Spinal cord (tissue), 10 donors: ENCODE results near the gene POLR1A. TPM values are rescaled to one million over a fixed set of nuclear protein-coding genes. Genes with fewer than 3 reads are reported as not detected.

Experiments
- DNase-seq, 6 donors: peaks; one replicate each; pipeline versions ENCODE4 v3.0.0 to v3.0.0-alpha.2; 2013 to 2015; ENCODE audit warnings: low spot score in 6 of 6, low read depth in 4 of 6
- H3K27ac ChIP-seq: one replicate; pipeline ENCODE4 v1.5.1; 2013; ENCODE audit warnings: low read depth, low read length, control low read depth
- H3K27me3 ChIP-seq: one replicate; pipeline ENCODE4 v1.6.1; 2013; ENCODE audit warnings: low read length; ENCODE audit not compliant: control insufficient read depth, insufficient read depth
- H3K36me3 ChIP-seq: one replicate; pipeline ENCODE4 v1.6.1; 2013; ENCODE audit warnings: low read length; ENCODE audit not compliant: control insufficient read depth, insufficient read depth
- H3K4me1 ChIP-seq: one replicate; pipeline ENCODE4 v1.6.1; 2013; ENCODE audit warnings: low read length; ENCODE audit not compliant: control insufficient read depth, insufficient read depth
- H3K4me3 ChIP-seq: one replicate; pipeline ENCODE4 v1.5.1; 2013; ENCODE audit warnings: low read depth, low read length, control low read depth
- H3K9me3 ChIP-seq: one replicate; pipeline ENCODE4 v1.6.1; 2013; ENCODE audit warnings: low read length; ENCODE audit not compliant: control insufficient read depth, insufficient read depth
- WGBS: methylation state at CpG from one replicate; pipeline ENCODE4 v1.1.5; 2013; ENCODE audit warnings: missing lambda C conversion rate; ENCODE audit not compliant: insufficient coverage; 5-methylcytosine and 5-hydroxymethylcytosine counted together
- polyA plus RNA-seq, 2 donors: library from polyadenylated mRNA; unstranded; fragments of 120-200 nt; gene quantifications; one replicate each; pipeline ENCODE4 v1.2.1, GENCODE V29; 2013; ENCODE audit not compliant: insufficient read length in 2 of 2
- total RNA-seq, 2 donors: library from RNA; depleted of rRNA in 1 of 2; stranded (reverse); fragments of 120-200 nt in 1 of 2; fragments of >200 nt in 1 of 2; gene quantifications; one replicate each; pipeline versions ENCODE4 v1.2.3 to v1.2.4, GENCODE V29; 2013 to 2014
- donor health status: healthy.

Gene POLR1A
- total and polyA plus RNA-seq, 4 donors = 11.1 to 22.4 (median 17.6) TPM

DNA sequence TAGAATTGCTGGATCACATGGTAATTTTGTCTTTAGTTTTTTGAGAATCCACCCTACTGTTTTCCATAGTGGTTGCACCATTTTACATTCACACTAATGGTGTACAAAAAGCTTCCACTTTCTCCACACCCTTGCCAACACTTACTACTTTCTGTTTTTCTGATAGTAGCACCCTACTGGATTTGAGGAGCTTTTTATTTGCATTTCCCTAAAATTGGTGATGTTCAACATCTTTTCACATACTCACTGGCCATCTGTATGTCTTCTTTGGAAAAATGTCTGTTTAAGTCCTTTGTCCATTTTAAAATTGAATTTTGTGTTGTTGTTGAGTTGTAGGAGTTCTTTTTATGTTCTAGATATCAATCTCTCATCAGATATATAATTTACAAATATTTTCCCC is 3.5 kb downstream of the POLR1A start:
- Histone ChIP-seq H3K4me1 (peaks cover 4% of the 10 kb centered on the region), H3K4me3 (no peak overlapping the region)

DNA sequence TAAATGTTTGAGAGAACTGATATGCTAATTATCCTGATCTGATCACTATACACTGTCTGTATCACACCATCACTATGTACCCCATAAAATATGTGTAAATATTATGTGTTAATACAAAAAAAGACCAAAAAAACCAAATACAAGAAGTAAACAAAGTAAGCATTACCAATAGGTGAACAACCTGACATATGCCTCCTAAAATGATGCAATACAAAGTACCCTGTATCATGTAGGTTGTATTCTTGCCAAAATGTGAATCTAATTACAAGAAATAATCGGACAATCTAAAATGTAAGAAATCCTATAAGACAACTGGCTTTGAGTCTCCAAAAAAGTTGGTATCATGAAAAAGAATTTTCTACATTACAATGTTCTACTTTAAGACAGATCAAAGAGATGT is 7.8 kb downstream of the POLR1A start:
- H3K27ac ChIP-seq = no peak overlapping the region
- H3K4me1 ChIP-seq = no peaks in the 10 kb centered on the region
- WGBS = no CpG with 5 or more reads among the region's 1 CpG
- no peaks in the 10 kb centered on the region for H3K9me3 ChIP-seq
- H3K36me3 ChIP-seq = peaks cover 14% of the 10 kb centered on the region
- no peak overlapping the region for H3K4me3 ChIP-seq
- no peak for DNase-seq
- H3K27me3 ChIP-seq = no peaks in the 10 kb centered on the region

More for the DNA sequence above, 3.5 kb downstream of the POLR1A start:
- no peaks in the 10 kb centered on the region for H3K27me3 ChIP-seq
- H3K9me3 ChIP-seq = no peaks in the 10 kb centered on the region
- H3K36me3 ChIP-seq = peaks cover 8% of the 10 kb centered on the region
- H3K27ac ChIP-seq = no peak overlapping the region
- DNase-seq = no peak

DNA sequence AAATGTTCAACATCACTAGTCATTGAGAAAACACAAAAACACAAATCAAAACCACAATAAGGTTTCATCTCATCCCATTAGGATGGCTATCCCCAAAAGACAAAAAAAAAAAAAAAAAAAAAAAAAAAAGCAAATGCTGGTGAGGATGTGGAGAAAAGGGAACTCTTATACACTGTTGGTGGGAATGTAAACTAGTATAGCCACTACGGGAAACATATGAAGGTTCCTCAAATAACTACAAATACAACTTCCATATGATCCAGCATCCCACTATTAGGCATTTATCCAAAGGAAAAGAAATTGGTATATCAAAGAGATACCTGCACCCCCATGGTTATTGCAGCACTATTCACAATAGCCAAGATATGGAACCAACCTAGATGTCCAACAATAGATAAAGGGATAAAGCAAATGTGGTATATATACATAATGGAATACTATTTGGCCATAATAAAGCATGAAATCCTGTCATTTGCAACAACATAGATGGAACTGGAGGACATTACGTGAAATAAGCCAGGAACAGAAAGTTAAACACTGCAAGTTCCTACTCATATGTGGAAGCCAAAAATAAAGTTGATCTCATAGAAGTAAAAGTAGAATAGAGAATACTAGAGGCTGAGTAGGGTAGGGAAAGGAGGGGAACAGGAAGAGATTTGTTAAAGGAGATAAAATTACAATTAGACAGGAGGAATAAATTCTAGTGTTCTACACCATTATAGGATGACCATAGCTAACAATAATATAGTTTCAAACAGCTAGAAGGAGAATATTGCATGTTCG is 8.4 kb downstream of the POLR1A start:
- no peaks in the 10 kb centered on the region for H3K27me3 ChIP-seq
- peaks cover 13% of the 10 kb centered on the region for H3K36me3 ChIP-seq
- H3K27ac ChIP-seq = no peak overlapping the region
- no peak for DNase-seq
- no peaks in the 10 kb centered on the region for H3K4me1 ChIP-seq
- H3K4me3 ChIP-seq = no peak overlapping the region
- H3K9me3 ChIP-seq = no peaks in the 10 kb centered on the region
- no CpG with 5 or more reads among the region's 3 CpGs for WGBS

DNA sequence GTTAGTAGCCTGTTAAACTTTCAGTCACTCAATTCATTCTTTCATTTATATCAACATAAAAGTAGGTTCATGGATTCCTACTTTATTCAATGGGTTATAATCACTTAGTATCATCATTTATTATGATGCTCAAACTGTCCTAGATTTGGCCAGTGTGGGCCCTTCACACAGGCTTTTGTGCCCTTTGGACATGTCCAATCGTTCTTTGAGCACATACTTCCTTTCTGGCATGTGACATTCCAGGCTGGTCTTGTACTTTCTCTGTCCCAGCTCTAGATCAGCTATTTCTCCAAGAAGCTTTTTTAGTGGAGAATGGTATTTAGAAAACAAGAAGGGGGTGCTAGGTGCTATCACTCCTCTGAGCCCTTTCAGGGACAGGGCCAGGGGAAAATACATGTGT is 11.5 kb downstream of the POLR1A start:
- DNase-seq = no peak
- H3K36me3 ChIP-seq = peaks cover 21% of the 10 kb centered on the region
- no peaks in the 10 kb centered on the region for H3K4me1 ChIP-seq
- H3K4me3 ChIP-seq = no peak overlapping the region
- H3K9me3 ChIP-seq = no peaks in the 10 kb centered on the region
- no peaks in the 10 kb centered on the region for H3K27me3 ChIP-seq
- no CpG with 5 or more reads among the region's 1 CpG for WGBS
- H3K27ac ChIP-seq = no peak overlapping the region

DNA sequence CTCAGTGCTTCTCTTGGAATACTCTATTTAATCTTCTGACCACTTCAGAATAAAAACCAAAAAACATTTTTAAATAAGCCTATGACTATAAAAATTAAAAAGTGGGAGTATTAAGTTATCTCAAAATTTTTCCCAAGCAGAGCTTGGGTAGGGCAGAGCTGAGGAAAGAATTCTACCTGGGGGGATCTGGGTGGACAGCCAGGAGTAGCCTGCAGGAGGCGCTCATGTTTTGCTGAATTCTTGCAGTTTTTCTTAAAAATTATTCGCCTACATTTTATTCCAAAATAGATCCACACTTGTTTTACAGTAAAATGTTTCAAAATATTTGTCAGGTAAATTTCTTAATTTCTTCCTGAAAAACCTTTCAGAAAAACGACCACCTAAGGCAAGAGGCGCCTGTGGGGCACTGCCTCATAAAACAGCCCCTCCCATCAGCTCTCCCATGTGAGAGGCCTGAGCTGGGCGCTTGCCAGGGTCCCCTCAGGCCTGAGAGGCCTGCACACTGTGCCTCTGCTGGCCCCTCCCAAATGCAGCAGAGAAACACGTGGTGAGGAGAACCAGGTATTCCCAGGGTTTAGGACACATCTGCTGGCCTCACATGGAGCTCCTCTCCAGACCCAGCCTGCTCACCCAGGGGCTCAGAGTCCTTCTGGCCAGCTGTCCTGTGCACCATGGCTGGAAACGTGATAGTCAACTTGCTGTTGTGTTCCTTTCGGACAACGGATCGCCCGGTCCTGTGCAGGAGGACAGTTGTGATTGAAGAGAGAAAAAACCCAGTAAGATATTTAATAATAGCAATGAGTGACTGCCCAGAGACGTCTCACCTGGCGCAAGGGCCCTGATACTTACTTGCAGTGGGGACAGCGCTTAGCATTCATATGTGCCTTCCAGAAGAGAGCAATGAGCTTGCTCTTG is 17.5 kb downstream of the POLR1A start:
- DNase-seq = no peak
- H3K36me3 ChIP-seq = peaks cover 46% of the 10 kb centered on the region
- no peak overlapping the region for H3K27ac ChIP-seq
- WGBS = 74% methylated on average over 8 of the region's 14 CpGs
- H3K27me3 ChIP-seq = no peaks in the 10 kb centered on the region
- H3K4me3 ChIP-seq = no peak overlapping the region
- H3K4me1 ChIP-seq = no peaks in the 10 kb centered on the region
- no peaks in the 10 kb centered on the region for H3K9me3 ChIP-seq

DNA sequence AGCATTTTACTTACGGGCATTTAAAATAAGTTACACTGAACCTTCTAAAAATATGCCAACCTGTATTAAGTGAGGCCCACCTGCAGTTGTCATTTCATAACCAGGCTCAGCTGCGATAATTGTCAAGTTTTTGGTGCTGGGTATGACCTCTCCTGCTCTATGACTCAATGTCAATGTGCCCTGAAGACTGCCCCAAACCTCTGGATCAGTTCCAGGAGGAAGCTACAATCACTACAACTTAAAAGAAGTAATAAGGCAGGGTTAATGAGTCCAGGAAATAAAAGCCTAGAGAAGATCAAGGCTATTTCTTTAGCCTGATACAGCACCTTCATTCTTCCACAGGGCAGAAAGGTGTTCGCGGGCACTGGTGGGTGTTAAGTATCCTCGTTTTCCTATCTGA is 22.9 kb downstream of the POLR1A start:
- Histone ChIP-seq H3K4me1 (no peaks in the 10 kb centered on the region), H3K27ac (no peak overlapping the region), H3K27me3 (no peaks in the 10 kb centered on the region), H3K36me3 (peaks cover 50% of the 10 kb centered on the region), H3K4me3 (no peak overlapping the region), H3K9me3 (no peaks in the 10 kb centered on the region)
- DNase-seq = no peak
- no CpG with 5 or more reads among the region's 5 CpGs for WGBS

DNA sequence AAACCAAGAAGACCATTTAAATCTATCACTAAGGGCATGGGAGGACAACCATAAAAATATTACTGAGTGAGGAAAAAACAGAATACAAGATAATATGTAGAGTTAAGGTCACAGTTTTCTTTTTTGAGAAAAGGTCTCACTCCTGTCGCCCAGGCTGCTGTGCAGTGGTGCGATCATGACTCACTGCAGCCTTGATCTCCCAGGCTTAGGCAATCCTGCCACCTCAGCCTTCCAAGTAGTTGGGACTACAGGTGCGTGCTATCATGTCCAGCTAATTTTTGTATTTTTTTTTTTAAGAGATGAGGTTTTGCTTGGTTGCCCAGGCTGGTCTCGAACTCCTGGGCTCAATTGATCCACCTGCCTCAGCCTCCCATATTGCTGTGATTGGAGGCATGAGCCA is 24.0 kb downstream of the POLR1A start:
- no peak overlapping the region for H3K27ac ChIP-seq
- 97% methylated on average over 3 of the region's 4 CpGs for WGBS
- DNase-seq = no peak

DNA sequence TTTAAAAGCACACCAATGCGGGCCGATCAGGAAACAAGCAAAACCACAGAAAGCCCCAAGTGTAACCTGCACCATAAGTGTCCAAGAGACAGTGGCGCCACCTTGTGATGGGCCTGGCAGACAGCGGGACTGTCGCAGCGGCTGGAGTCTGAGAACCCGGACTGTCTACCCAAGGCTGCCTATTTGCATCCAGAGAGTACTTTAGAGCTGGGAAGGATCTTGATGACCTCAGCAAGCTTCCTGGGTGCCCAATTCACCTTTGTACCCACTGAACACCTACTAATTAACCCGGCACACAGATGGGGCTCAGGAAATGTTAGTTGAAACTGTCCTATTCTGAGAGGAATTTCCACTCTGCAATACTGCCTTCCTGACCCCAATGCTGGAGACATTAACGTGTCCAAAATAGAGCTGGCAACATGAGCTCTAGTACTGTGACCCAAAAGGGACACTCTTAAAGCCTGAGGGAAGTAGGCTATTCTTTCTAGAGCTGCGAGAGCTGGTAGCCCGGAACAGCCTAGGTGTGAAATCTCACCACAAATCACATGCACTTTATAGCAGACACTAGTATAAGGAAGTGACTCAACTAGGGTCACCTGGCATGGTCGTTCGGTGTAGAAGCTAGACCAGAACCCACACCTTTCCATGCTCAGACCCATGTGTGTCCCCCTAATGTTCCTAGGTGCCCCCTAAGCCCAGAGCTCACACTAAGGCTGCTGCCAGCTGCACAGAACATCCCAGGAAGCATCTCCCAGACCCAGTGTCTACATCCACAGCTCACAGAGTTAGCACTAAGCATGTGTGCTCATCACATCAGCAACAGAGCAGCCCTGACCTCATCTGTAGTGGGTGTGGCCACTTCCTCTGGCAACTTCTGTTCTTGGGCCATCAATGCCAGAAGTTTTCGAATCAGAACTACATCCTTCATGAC is 25.4 kb downstream of the POLR1A start:
- H3K4me1 ChIP-seq = no peaks in the 10 kb centered on the region
- peaks cover 56% of the 10 kb centered on the region for H3K36me3 ChIP-seq
- no peak overlapping the region for H3K4me3 ChIP-seq
- no peaks in the 10 kb centered on the region for H3K27me3 ChIP-seq
- H3K27ac ChIP-seq = no peak overlapping the region
- H3K9me3 ChIP-seq = no peaks in the 10 kb centered on the region
- peak in 5 of 6 donors; percentile 38 to 84 (median 43) for DNase-seq
- 50% methylated on average over 10 of the region's 14 CpGs for WGBS

More for the DNA sequence above, 24.0 kb downstream of the POLR1A start:
- no peaks in the 10 kb centered on the region for H3K9me3 ChIP-seq
- no peaks in the 10 kb centered on the region for H3K27me3 ChIP-seq
- H3K36me3 ChIP-seq = peaks cover 54% of the 10 kb centered on the region
- H3K4me3 ChIP-seq = no peak overlapping the region
- no peaks in the 10 kb centered on the region for H3K4me1 ChIP-seq
